HL-60/S4 treated with retinoic acid at 250 ng/mL for 4 days and 3 days (cell line): ENCODE data around the gene ZNF385C.

ENCODE experiments used
- in situ Hi-C: fragments of 300-500 bp; cut with MboI; formaldehyde crosslinking; loops from 2 replicates; pipeline ENCODE4 v1.7.0; 2022; ENCODE audit warnings: low sequenced_read_pairs

ZNF385C gene

GRCh38 chr17:42055027-42055426 is 43.2 kb downstream of the ZNF385C start:
- in situ Hi-C loops = no loop called here

- in situ Hi-C loops = no loop called here
Measured at GRCh38 chr17:42053731-42054500, 44.4 kb downstream of the ZNF385C start.

- in situ Hi-C loops = no loop called here
Measured at GRCh38 chr17:42052346-42052877, 45.9 kb downstream of the ZNF385C start.

- in situ Hi-C loops = no loop called here
Measured at GRCh38 chr17:42051645-42052044, 46.6 kb downstream of the ZNF385C start.

- in situ Hi-C loops = no loop called here
Measured at GRCh38 chr17:42051013-42051400, 47.3 kb downstream of the ZNF385C start.

- in situ Hi-C loops = no loop called here
Measured at GRCh38 chr17:42050393-42051012, 47.8 kb downstream of the ZNF385C start, which contains the start of gene C17orf113. Gene C17orf113 (minus strand): TSS chr17:42050601. CDS start chr17:42043376, 7,225 bp downstream.

GRCh38 chr17:42049834-42050392 is 48.4 kb downstream of the ZNF385C start:
- in situ Hi-C loops = no loop called here

GRCh38 chr17:42047343-42047742 is 50.9 kb downstream of the ZNF385C start:
- in situ Hi-C loops = no loop called here

GRCh38 chr17:42045719-42046118 is 52.6 kb downstream of the ZNF385C start:
- in situ Hi-C loops = no loop called here

GRCh38 chr17:42042598-42043319 is 55.5 kb downstream of the ZNF385C start:
- in situ Hi-C loops = no loop called here

- in situ Hi-C loops = no loop called here
Measured at GRCh38 chr17:42041619-42042018, 56.7 kb downstream of the ZNF385C start.

- in situ Hi-C loops = no loop called here
Measured at GRCh38 chr17:42040818-42041217, 57.5 kb downstream of the ZNF385C start.

- in situ Hi-C loops = no loop called here
Measured at GRCh38 chr17:42039794-42040763, 58.2 kb downstream of the ZNF385C start.

- in situ Hi-C loops = no loop called here
Measured at GRCh38 chr17:42038221-42038973, 59.9 kb downstream of the ZNF385C start.

GRCh38 chr17:42034059-42034458 is 64.2 kb downstream of the ZNF385C start:
- in situ Hi-C loops = no loop called here

GRCh38 chr17:42031584-42031983 is 66.7 kb downstream of the ZNF385C start:
- in situ Hi-C loops = no loop called here

GRCh38 chr17:42028791-42029127 is 69.5 kb downstream of the ZNF385C start:
- in situ Hi-C loops = no loop called here

GRCh38 chr17:42027961-42028790 is 70.1 kb downstream of the ZNF385C start:
- in situ Hi-C loops = no loop called here

- in situ Hi-C loops = no loop called here
Measured at GRCh38 chr17:42027590-42027889, 70.7 kb downstream of the ZNF385C start.
